HEK293T (cell line): ENCODE data around the gene COQ7.

Experiments used
- BHLHE40 ChIP-seq: fragments of 450-650 bp; IDR thresholded peaks from 2 replicates; pipeline ENCODE4 v1.6.1; 2016; ENCODE audit warnings: mild to moderate bottlenecking, moderate library complexity, borderline replicate concordance
- CTBP1 ChIP-seq: fragments of 450-650 bp; IDR thresholded peaks from 2 replicates; pipeline ENCODE4 v1.6.1; 2016; ENCODE audit warnings: borderline replicate concordance
- ELF4 ChIP-seq: fragments of 450-650 bp; IDR thresholded peaks from 2 replicates; pipeline ENCODE4 v1.6.1; 2017; ENCODE audit warnings: antibody characterized with exemption
- FOXA1 ChIP-seq: fragments of 450-650 bp; IDR thresholded peaks from 2 replicates; pipeline ENCODE4 v1.6.1; 2016; ENCODE audit warnings: mild to moderate bottlenecking
- FOXK2 ChIP-seq: fragments of 450-650 bp; IDR thresholded peaks from 2 replicates; pipeline ENCODE4 v1.6.1; 2016; ENCODE audit warnings: mild to moderate bottlenecking
- HDGF ChIP-seq: fragments of 450-650 bp; IDR thresholded peaks from 2 replicates; pipeline ENCODE4 v1.6.1; 2017; ENCODE audit warnings: antibody characterized with exemption, borderline replicate concordance
- LEF1 ChIP-seq: fragments of 450-650 bp; IDR thresholded peaks from 2 replicates; pipeline ENCODE4 v1.6.1; 2017; ENCODE audit warnings: mild to moderate bottlenecking, borderline replicate concordance
- NFRKB ChIP-seq: fragments of 450-650 bp; IDR thresholded peaks from 2 replicates; pipeline ENCODE4 v1.6.1; 2016; ENCODE audit warnings: mild to moderate bottlenecking, moderate library complexity
- PKNOX1 ChIP-seq: fragments of 450-650 bp; IDR thresholded peaks from 2 replicates; pipeline ENCODE4 v1.6.1; 2016
- SP1 ChIP-seq: fragments of 450-650 bp; IDR thresholded peaks from 2 replicates; pipeline ENCODE4 v1.6.1; 2017
- SUZ12 ChIP-seq: fragments of 450-650 bp; IDR thresholded peaks from 2 replicates; pipeline ENCODE4 v1.6.1; 2016; ENCODE audit warnings: mild to moderate bottlenecking
- ZNF384 ChIP-seq: fragments of 450-650 bp; IDR thresholded peaks from 2 replicates; pipeline ENCODE4 v1.6.1; 2016

GRCh38 chr16:19088341-19088916, 21.0 kb downstream of the COQ7 start:
- TF ChIP-seq SUZ12 (no peak), LEF1 (no peak), BHLHE40 (no peak), SP1 (no peak), ZNF384 (no peak), PKNOX1 (no peak), HDGF (no peak), CTBP1 (no peak), FOXK2 (no peak), NFRKB (no peak), ELF4 (no peak), FOXA1 (no peak)
